ENCODE data around the gene S100A5.
A peak's percentile ranks its signal among the peaks of the same experiment; 100 is the strongest.

Gene S100A5

DNA sequence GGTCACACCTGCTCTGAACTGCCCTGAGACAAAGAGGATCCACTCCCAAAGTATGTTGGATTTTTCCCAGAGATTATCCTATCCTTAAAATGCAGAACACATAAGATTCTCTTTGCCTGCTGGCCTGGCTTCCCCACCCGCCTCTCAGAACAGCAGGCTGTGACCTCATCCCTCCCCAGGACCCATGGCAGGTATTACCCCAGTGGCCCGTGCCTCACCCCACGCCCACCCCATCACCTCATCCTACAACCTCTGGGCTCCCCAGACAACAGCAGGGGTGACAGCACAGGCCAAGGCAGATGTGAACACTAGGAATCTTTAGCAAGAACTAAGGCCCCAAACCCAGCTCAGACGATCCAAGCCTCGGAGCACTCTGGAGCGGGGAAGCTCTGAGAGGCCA lies 45.2 kb downstream of the S100A5 start:
- no peak overlapping the region for H3K4me3 ChIP-seq (replicated peaks; ENCODE audit: low read depth, low read length)
- DNase-seq (ENCODE audit: low read depth): no peak
- TF ChIP-seq, protein P1, sequence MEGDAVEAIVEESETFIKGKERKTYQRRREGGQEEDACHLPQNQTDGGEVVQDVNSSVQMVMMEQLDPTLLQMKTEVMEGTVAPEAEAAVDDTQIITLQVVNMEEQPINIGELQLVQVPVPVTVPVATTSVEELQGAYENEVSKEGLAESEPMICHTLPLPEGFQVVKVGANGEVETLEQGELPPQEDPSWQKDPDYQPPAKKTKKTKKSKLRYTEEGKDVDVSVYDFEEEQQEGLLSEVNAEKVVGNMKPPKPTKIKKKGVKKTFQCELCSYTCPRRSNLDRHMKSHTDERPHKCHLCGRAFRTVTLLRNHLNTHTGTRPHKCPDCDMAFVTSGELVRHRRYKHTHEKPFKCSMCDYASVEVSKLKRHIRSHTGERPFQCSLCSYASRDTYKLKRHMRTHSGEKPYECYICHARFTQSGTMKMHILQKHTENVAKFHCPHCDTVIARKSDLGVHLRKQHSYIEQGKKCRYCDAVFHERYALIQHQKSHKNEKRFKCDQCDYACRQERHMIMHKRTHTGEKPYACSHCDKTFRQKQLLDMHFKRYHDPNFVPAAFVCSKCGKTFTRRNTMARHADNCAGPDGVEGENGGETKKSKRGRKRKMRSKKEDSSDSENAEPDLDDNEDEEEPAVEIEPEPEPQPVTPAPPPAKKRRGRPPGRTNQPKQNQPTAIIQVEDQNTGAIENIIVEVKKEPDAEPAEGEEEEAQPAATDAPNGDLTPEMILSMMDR (IDR thresholded peaks at IDR 0.05; ENCODE audit: low read length, missing control alignments): no peak

DNA sequence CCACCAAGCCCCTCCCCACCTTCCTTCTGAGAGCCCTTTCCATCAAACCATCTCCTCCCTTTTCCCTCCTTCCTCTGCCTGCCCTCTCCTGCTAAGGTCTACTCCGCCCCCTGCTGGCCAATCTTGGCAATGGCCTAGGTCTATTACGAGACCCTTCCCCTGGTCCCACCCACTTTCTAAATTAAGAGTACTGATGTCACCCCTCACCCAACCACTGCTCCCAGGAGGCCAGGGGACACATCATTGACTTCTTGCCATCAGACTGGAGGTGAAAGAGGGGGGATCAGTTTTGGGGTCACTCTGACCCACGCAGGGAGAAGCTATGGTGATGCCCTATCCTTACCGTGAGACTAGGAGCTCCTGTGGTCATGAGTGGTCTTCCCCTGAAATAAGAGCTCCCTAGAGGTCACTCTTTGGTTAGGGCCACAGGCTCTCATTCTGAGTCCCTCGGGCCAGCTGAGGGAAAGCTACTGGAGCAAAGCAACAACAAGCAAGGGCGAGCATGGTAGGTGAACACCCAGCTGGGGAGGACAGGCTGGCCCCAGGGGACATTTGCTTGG lies 45.7 kb downstream of the S100A5 start:
- H3K4me3 ChIP-seq (replicated peaks; ENCODE audit: low read depth, low read length): no peak overlapping the region
- peak; percentile 71 for DNase-seq (ENCODE audit: low read depth)
- TF ChIP-seq, protein P1 (IDR thresholded peaks at IDR 0.05; ENCODE audit: low read length, missing control alignments): peak; percentile 98

DNA sequence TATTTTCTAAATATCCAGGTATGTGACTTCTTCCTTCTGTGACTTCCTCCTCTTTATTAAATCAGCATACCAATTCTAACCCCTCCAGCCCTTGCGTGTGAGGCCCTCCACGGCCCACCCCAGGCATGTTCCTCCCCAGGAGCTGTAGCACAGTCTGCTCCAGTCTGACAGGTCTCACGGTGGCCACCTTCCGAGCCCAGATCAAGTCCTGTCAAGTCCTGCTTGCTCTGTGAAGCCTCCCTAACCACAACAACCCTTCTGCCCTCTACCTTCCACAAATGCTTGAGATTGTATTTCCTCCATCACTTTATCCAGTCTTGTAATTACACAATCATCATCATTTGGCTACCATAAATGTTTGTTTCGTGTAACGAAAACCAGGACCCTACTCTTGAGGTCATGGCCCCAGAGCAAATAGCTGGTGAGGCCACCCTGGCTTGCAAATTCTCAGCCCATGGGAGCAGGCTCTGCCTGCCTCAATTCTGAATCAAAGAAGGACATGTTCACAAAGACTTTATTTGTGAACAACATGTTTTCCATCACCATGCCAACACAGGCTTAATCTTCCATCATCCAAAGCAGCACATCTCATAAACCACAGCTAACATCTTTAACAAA lies 47.3 kb downstream of the S100A5 start:
- DNase-seq (ENCODE audit: low read depth): no peak
- TF ChIP-seq, protein P1 (IDR thresholded peaks at IDR 0.05; ENCODE audit: low read length, missing control alignments): no peak
- no peak overlapping the region for H3K4me3 ChIP-seq (replicated peaks; ENCODE audit: low read depth, low read length)

DNA sequence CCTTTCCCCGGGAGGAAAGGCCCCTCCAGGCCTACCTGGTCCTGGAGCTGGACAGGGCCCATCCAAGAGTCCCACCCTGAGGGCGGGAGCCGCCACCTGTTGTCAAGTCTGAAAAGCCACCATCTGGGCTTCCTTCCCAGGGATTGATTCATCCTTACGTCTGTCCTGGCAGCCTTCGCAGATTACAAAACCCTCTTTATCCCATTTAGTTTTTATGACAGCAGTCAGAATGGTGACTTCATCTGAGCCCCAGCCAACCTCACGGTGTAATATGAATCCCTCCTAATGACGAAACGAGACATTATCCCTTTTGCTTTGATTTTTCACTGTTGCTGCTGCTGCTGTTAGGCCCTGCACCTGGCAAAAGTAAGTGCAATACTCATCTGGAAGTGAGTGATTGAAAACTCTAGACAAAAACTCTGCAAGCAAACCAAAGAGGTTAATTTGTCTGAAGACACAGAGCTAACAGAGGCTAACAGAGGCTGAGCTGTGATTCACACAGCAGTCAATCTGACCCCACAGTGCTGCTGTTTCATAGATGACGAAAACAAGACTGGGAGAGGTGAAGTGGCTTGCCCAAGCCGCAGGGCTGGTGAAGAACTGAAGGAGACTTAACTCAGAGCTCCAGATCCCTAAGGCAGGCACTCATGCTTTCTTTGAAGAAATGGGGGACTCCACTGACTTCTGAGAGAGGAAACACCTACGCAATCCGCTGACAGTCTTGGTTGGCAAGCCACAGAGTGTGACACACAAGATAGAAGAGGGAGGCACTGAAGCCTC lies 50.3 kb downstream of the S100A5 start:
- DNase-seq (ENCODE audit: low read depth): peak; percentile 96
- TF ChIP-seq, protein P1 (IDR thresholded peaks at IDR 0.05; ENCODE audit: low read length, missing control alignments): no peak
- H3K4me3 ChIP-seq (replicated peaks; ENCODE audit: low read depth, low read length): no peak overlapping the region

DNA sequence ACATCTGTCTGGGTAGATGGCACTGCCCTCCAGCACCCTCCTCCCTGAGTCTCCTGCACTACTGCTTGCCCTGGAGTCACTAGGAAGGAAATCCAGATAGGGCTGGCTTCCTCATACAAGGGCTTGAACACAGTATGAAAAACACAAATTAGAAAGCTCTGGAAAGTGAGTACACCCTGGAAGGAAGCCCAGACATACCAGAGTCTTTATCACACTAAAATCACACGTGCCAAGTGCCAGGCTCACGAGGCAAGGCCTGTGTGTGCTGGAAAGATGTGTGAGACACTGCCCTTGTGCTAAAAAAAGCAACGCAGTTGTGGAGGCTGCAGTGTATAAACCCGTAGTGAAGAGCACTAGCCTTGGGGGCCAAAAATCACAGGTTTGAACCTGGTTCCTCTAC lies 52.0 kb downstream of the S100A5 start:
- DNase-seq (ENCODE audit: low read depth): no peak
- H3K4me3 ChIP-seq (replicated peaks; ENCODE audit: low read depth, low read length): no peak overlapping the region

DNA sequence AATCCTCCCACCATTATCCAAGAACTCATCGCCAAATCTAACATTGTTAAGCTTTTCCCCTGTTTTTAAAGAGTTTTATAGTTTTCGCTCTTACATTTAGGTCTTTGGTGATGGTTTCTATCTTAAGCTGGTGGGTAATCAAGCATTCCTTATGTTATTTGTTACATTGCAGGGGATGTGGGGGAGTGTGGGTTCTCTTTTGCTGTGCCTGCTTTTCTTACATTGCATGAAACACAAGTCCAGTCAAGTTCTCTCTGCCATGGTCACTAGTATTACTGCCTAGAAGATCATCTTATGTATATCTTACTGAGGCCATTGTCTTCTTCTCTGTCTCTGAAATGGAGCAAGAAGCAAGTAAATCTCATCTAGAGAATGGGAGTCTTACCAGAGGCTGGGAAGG lies 53.0 kb downstream of the S100A5 start:
- TF ChIP-seq, protein P1 (IDR thresholded peaks at IDR 0.05; ENCODE audit: low read length, missing control alignments): no peak
- H3K4me3 ChIP-seq (replicated peaks; ENCODE audit: low read depth, low read length): no peak overlapping the region
- DNase-seq (ENCODE audit: low read depth): no peak

More for the DNA sequence above, 52.0 kb downstream of the S100A5 start:
- TF ChIP-seq, protein P1 (IDR thresholded peaks at IDR 0.05; ENCODE audit: low read length, missing control alignments): no peak

Data from fibroblast of pulmonary artery (primary cell).